ENCODE data around the gene RAET1L.
A peak's percentile ranks its signal among the peaks of the same experiment; 100 is the strongest.
"Not testable (repeated sequence)": the region's sequence is repeated elsewhere in the genome, so short reads cannot be mapped to it uniquely, and the experiment has no call there.

The RAET1L gene

DNA sequence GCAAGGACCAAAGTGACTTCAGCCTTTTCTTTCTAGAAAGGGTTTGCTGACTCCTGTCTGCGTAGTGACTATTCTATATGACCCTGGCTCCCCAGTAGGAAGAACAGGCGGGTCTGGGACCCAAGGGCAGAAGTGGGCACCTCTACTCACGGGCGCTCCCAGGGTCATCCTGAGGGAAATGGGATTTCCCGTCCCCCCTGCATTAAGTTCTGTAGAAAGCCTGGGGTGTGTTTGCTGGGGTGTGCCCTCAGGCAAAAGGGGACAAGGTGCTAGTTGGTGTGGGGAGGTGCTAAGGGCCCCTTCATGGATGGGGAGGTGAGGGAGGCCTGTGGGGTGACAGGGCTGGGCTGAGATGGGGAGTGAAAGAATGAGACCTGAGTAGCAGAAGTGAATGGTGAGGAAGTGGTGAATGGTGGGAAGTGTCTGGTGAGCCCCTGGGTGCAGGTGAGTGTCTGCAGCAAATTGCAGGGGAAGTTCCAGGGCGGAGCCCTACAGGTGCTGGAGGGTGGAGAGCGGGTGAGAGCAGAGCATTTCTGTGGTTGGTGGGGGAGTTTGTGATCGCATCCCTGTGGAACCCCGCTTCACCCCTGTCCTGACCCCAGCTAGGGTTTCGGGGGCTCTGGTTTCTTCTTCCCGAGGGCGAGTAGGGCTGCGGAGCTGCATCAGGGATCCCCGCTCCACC is 21.1 kb downstream of the RAET1L start:
- intact Hi-C loops (cut with DNase I), result no loop called here
- DNase-seq, result peak in 2 of 42 donors; percentile 19 to 37

DNA sequence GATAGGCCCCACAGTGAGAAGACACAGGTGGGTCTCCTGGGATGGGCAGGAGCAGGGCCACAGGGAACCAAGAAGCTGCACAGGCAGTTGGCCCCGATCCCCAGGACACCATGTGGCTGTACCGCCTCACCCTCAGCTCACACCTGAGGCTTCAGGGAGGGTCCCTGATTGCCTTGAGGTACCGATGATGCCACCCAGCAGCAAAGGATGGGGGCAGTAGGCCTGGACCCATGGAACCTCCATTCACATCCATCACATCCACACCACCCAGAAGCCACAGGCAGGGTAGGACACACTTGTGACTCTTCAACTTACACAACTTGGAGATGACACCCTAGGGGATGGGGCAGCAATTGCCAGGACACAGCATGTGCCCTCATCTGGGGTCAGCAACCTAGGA is 21.7 kb downstream of the RAET1L start:
- intact Hi-C loops (cut with DNase I), result not testable (repeated sequence)

DNA sequence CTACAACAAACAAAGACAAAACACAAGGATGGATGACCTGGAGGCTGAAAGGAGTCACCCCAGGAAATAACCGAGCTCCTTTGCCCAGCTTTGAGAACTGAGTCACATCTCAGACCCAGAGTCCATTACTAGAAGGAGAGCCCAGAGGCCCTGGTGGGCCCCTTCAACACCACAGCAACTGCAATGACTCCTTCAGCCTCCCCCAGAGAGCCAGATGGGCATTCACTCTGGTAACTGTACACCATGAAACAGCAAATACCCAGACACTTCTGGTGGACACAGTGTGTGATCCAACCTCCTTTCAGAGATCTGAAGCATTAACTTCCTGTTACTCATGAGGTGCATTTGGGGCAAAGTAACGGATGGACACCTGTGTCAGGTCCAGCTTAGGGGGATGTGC is 22.6 kb downstream of the RAET1L start:
- intact Hi-C loops (cut with DNase I), result no loop called here
- DNase-seq, result no peak

More for the DNA sequence above, 21.7 kb downstream of the RAET1L start:
- not testable (repeated sequence) for DNase-seq

DNA sequence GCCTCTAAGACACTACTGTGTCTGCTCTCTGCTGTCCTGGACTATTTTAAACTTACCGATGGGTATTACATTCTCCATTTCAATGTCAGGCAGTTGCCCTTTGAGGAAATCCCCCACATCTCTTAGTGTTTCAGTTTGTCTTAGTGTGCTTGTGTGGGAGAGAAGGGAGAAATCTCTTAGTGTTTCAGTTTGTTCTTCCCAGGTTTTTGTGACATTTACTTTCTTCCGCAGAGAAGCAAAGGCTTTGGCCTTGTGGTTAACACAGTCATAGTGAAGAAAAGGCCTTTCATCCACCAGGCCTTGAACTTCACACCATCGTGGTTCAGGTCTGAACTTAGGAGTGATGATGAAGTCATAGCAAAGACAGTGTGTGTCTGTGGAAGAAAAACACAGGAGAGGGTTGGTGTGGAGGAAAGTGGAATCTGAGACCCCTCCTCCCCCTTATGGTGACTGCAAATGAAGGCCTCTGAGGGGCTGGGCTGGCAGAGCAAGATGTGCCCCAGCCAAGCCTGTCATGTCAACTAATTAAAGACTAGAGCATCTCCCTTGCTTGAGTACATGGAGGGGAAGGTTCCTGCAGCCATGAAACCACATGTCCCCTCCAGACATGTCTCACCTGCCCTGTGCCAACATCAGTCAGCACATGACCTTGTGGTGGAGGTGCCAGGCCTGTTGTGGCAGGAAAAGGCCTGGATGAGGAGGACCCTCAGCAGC is 23.9 kb downstream of the RAET1L start:
- intact Hi-C loops (cut with DNase I), result no loop called here
- DNase-seq, result peak in 2 of 42 donors; percentile 15 to 16

DNA sequence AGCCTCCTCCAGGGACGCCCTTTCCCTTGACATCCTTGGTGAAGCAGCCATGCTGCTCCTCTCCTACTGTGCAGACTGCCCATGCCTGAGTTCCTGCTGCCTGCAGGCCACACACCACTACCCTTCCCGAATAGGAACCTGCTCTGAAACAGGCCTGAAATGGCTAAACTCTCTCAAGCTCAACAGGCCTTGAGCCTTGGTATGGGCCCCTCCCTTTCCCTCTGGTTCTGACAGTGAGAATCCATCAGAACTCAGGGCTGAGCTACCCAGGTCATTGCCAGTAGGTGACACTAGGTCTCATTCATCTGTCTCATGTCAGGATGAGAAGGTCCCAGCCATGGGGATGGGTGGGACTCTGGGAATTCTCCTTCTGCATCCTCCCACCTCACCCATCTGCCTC is 25.7 kb downstream of the RAET1L start:
- DNase-seq, result peak in 1 of 42 donors; percentile 16
- intact Hi-C loops (cut with DNase I), result no loop called here

DNA sequence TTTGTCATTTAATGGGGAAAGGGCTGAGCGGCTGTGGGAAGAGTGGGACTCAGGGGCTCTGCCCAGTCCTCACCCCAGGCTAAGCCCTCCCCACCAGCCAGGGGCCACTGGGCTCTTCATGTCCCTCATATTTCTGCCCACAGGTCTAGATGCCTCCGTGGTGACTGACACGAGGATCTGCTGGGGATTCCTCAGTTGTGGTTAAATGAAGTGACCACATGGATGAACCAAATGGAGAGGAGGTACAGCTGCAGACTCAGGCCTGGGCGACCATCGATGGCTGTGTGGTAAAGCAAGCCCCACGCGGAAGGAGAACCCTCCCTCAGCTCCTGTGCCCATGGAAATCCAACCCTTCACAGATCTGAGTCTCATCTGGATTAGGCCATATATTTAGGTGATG is 29.4 kb downstream of the RAET1L start:
- intact Hi-C loops (cut with DNase I), result no loop called here
- DNase-seq, result peak in 3 of 42 donors; percentile 2 to 36 (median 22)

DNA sequence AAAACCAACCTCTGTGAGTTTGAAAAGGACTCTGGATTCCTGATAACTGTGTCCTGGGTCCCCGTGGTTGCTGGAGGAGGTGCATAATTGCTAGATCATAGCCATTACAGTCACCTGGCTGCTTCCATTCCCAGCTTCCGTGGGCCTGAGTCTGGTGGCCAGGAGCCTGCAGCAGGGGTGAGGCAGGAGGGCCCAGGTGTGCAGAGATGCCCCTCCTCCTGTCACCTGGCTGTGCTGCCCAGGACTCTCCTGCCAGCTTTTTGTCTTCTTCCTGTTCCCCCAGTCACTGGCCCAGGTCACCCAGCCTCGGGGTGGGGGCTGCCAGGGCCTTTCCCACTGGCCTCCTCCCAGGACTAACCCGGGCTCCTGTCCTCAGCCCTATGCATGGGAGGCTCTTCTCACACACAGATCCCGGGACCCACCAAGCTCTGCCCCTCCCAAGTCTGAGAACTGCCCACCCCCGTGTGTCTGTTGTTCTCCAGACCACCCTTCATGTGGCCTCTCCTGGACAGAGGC is 30.0 kb downstream of the RAET1L start:
- DNase-seq, result peak in 1 of 42 donors; percentile 1
- intact Hi-C loops (cut with DNase I), result no loop called here

DNA sequence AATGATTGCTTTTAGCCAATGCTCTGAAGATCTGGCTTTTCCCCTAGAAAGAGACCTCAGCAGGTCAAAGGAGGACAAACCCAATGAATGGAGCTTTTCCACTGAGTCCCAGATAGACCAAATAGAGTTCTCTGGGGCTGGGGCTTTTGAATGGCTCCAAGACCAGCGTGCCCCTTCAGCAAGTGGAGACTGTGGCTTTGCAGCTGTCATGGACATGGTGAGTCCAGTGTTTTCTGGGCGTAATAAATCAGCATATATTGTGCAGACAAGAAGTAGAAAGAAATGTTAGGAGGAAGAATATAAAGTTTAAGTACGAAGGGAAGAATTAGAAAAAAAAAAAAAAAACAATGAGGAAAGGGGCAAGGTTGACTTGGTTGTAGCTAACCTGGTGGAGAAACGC is 33.5 kb downstream of the RAET1L start:
- intact Hi-C loops (cut with DNase I), result no loop called here
- DNase-seq, result no peak

DNA sequence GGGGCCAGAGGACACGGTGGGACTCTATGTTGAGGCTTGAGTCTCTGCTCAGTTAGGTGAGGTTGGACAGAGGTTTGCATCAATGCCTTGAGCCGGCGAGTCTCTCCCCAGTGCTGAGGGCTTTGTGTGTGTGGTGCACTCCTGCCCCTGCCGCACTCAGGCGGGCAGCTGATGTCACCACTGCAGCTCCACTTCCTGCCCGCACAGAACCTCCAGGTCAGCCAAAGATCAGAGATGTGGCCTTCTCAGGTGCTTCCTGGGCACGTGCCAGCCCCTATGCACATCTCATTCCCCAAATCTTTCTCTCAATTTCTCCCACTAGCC is 33.9 kb downstream of the RAET1L start:
- DNase-seq; intact Hi-C loops (cut with DNase I): not testable (repeated sequence)

DNA sequence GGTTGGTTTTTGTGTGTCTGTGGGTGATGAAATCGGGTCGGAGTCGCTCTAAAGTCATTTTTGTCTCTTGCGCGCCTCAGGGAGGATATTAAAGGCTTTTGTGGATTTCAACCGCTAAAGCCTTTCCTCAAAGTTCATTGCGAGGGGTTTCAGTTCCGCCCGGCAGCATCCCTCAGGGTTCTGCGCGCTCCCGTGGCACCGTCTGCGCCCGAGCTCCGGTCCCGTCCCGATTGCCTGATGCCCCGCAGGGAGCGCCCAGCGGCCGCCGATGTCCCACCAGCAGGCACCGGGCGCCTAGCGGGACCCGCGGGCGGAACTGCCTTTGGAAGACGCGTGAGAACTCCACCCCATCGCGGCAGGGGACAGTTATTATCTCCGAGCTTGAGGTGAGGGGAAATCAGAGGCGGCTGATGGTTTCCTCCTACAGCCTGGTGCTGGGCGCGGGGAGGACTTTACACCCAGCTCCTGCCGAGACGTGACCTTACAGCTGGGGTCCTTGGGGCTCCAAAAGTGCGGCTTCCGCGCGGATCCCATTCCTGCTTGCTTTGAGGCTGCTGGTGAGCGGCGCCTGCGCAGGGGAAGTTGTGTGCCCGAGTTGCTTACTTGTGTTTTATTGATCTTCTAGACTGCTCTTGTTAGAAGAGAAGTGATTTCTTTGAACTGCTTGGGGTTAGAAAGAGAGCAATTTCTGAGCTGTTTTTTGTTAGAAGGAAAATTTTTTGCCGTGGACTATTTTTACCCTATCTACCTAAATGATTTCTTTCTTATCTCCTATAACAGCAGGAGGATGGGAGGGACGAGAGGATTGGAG is 34.5 kb downstream of the RAET1L start:
- DNase-seq, result no peak
- intact Hi-C loops (cut with DNase I), result no loop called here

DNA sequence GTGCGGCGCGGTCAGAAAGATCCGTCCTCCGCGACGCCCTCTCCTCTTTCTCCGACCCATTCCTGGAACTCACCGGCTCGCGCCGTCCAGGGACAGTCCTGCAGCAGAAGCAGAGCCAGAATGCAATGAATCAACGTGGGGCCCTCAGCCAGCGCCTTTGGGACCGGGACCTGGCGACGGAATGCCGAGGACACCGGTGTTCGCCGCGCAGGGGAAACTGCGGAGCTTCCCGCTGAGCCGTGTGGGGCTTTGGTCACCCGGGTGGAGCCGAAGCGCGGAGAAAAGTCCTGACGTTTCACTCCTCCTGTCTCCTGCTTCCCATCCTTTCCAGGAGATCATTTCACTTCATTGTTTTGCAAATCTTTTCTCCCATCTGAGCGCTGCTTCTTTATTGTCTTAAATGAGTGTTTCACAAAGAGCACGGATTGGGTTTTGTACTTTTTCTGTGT is 35.1 kb downstream of the RAET1L start:
- DNase-seq, result no peak
- intact Hi-C loops (cut with DNase I), result no loop called here

DNA sequence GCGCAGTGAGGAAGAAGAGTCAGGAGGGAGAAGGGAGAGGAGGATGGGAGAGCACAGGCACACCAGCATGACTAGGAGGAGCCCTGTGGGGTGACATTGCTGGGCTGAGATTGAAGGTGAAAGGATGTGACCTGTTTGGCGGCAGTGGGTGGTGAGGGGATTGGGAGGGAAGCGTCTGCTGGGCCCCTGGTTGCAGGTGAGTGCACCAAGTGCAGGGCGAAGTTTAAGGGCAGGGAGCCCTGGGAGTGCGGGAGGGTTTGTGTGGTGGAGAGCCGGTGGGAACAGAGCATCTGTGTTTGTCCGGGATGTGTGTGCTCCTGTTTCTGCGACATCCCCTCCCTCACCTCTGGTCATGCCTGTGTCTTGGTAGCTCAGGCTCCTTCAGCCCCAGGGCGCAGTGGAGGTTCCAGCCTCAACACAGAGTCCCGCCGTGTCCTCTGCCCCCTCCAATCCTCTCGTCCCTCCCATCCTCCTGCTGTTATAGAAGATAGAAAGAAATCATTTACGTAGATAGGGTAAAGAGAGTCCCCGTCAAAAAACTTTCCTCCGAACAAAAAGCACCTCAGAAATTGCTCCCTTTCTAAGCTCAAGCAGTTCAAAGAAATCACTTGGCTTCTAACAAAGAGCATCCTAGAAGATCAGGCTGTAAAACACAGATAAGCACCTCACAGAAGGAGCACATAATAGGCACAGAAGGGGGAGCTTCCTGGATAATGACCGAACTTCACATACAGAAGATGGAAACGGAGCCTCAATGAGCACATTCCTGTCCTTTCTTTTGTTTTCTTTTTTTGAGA is 36.6 kb downstream of the RAET1L start:
- DNase-seq, result no peak
- intact Hi-C loops (cut with DNase I), result no loop called here

DNA sequence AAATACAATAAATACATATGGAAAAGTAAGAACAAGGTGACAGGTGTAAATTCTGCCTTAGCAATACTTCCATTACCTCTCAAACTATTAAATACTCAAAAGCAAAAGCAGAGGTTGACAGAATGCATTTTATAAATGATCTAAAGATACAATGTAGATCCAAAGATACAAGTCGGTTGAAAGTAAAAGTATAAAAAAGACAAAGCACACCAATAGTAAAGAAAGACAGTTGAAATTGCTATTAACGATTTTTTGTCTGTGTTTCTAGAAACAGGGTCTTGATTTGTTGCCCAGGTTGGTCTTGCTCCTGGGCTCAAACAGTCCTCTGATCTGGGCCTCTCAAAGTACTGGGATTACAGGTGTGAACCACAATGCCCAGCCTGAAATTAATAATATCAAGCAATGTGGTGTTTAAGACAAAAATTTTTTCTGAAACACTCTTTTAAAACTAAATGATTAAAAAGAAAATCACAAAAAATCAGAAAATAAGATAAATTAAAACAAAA is 37.7 kb downstream of the RAET1L start:
- DNase-seq, result no peak
- intact Hi-C loops (cut with DNase I), result no loop called here

DNA sequence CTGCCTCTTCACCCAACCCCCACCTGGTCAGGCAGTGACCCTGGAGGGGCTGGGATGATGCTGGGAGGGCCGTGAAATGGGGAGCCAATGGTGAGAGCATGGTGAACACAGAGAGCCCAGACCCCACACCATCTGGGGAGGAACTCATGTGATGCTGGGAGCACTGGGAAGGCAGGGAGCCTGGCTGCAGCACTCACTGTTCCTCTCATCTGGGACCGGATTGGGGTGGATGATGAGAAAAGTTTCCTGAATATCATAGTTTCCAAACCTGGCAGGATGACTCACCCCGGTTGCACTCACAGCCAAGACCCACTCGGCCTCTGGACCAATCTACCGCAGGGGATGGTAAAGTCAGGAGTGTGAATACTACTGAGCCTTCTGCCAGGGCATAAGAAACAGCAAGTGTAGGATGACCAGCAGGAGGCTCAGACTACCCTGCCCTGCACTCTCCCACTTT is 39.8 kb downstream of the RAET1L start:
- intact Hi-C loops (cut with DNase I), result no loop called here
- no peak for DNase-seq

DNA sequence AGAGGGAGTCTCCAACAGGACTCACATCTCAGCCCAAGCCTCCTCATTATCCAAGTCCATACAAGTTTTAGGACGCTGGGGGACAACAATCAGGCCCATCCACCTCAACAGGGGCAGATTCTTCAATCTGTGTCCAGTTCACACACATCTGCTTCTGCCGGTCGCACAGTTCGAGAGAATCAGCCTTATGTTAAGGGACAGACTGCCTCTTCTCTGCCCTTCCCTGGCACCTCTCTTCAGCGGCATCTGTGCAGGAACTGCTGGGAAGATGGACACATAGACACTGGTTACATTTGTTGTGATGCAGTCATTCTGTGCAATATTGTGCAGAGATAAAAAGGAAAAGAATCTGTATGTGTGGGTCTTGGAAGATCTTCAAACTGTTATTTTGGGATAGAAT is 40.6 kb downstream of the RAET1L start:
- DNase-seq, result no peak
- intact Hi-C loops (cut with DNase I), result no loop called here

DNA sequence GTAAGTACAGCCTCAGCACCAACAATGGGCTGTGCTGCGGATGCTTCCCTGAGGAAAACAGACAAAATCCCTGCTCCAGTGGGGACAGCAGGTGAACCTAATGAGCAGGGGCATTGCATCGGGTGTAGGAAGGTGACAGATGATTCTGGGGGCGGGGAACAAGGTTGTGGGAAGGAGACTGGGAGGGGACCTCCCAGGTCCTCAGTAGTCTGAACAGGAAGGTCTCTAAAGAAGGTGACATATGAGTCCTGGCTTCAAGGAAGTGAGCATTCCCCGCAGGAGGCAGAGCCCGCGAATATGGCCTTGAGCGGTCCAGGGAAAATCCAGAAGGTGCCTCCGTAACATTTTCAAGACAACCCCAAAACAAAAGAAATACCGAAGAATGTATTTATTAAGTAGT is 42.2 kb downstream of the RAET1L start:
- intact Hi-C loops (cut with DNase I), result no loop called here
- no peak for DNase-seq

DNA sequence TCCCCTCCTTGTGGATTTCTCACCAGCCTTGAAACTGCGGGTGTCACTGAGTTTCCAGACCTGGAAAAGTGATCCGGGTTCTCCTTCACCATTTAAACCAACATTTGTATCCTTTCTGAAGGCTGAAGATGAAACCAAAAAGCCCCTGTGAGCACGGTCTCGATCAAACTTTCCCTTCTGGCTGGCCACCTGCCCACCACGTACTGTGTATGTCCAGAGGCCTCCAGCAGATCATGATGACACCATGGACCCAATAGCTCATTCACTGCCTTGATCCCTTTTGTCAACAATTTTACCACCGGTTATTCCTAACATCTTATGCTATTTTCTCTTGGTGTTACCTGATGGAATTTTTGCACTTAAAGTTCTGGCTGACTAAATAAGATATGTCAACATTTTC is 46.0 kb downstream of the RAET1L start:
- no peak for DNase-seq
- intact Hi-C loops (cut with DNase I), result no loop called here

DNA sequence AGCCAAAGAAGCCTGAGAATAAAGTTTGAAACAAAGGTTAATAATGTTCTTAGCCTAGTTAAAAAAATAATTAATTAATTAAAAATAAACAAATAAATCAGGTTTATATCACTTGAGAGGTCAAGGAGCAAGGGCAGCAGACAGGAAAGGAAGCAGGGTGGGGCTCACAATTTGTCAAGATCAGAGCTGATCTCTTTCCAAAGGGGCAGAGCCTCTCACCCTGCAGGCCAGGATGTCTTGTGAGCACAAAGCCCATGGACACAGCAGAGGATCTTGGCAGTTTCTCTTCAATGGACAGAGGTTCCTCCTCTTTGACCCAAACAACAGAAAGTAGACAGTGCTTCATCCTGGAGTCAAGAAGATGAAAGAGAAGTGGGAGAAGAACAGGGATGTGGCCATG is 46.7 kb downstream of the RAET1L start:
- intact Hi-C loops (cut with DNase I), result no loop called here
- no peak for DNase-seq

DNA sequence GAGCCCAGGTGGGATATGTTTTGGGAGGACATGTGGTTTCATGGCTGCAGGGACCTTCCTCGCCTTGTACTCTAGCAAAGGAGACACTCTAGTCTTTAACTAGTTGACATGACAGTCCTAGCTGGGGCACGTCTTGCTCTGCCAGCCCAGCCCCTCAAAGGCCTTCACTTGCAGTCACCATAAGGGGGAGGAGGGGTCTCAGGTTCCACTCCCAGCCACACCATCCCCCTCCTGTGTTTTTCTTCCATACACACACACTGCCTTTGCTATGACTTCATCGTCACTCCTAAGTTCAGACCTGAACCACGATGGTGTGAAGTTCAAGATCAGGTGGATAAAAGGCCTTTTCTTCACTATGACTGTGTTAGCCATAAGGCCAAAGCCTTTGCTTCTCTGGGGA is 48.1 kb downstream of the RAET1L start:
- DNase-seq, result peak in 1 of 42 donors; percentile 15
- intact Hi-C loops (cut with DNase I), result no loop called here
